HG03439 (cell line): ENCODE data around the gene SPANXB1.
"Not testable (repeated sequence)": the region's sequence is repeated elsewhere in the genome, so short reads cannot be mapped to it uniquely, and the experiment has no call there.

Experiments used
- ATAC-seq: cut with Tn5 transposase; IDR thresholded peaks from one replicate; pipeline ENCODE4 v1.9.1; 2021; ENCODE audit warnings: mild to moderate bottlenecking, moderate library complexity; ENCODE audit not compliant: unreplicated experiment

The SPANXB1 gene

GRCh38 chrX:141002568-141002967 lies at the start of gene SPANXB1:
Gene SPANXB1 (plus strand): TSS chrX:141002594. CDS start chrX:141002694, 100 bp downstream.
- not testable (repeated sequence) for ATAC-seq

GRCh38 chrX:140967036-140967435 lies 35.4 kb upstream of the SPANXB1 start:
- ATAC-seq, result no peak

DNA sequence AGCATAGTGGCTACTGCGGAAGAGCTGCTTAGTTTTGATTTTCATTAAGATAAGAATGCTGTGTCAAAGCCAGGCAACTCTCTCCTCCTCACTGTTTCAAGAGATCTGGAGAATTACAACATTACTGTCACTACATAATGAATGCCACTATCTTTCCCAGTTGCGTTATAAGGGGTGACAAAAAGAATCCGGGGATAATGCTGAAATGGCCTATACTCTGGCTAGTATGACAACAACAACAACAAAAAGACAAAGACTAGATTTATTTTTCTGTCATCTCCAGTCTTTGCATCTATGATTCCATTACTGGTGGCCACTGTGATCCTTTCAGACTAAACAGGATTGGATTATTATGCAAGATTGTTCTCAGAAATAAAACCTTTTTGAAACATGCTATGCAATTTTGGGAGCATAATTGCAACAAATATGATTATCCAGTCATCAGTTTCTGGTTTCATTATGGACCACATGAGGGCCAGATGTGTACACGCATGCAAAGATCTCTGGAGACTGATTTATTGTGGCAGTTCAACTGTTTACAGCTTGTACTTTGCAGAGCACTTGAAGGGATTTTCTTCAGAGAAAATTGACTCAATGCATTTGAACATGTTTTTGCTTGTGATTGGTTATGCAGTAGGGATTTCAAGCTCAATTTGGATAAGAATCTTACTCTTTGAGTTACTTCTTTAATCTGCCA lies 31.1 kb upstream of the SPANXB1 start:
- no peak for ATAC-seq

DNA sequence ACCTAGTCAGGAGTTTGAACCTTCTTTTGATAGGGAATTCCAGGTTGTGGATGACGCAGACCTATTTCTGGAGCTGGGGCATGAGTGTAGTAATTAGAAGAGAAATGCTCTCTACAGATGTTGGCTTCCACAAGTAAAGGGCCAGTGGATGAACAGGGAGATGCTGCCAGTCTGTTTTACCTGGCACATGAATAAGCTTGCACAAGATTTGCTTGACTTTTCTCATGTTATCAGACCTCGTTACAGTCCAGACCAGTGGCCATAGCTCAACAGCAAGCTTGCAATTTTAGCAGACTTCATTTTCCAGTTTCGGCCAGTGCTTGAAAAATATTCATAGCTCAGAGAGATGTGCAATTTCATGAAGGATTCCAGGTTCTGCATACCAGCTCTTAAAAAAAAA lies 26.9 kb upstream of the SPANXB1 start:
- no peak for ATAC-seq

DNA sequence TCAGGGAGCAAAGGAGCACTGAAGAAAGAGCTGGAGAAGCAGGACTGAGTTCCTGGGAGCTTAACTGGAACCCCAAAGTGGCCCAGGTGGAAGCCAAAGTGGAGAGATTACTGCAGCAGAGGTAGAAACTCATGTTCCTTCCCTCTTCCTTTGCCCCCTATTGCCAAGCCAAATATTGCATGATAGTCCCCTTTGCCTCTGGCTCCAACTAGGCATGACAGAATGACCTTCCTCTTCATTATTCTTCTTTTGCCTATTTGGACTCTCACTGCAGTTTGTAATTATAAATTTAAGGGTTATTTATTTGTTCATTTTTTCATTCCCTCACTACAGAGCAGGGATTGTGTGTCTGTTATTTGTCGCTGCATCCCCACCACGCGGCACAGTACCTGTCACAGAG lies 22.1 kb upstream of the SPANXB1 start:
- no peak for ATAC-seq

- no peak for ATAC-seq
Observed at GRCh38 chrX:140983730-140984129, 18.7 kb upstream of the SPANXB1 start.

DNA sequence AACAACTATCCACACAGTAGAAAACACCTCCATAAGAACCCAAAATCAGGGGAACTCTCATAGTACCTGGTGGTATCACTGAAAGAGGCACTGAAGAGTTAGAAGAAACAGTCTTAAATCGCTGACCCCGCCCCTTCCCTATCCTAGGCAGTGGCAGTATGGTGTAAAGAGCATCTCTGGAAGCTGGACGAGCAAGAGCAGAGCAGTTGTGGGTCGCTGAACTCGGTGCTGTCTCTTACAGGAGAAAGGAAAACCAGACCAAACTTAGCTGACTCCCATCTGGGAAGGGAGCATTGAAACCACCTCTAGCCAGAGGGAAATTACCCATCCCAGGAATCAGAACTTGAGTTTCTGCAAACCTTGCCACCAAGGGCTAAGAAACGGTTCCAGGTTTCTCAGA lies 2.8 kb downstream of the SPANXB1 start:
- not testable (repeated sequence) for ATAC-seq

DNA sequence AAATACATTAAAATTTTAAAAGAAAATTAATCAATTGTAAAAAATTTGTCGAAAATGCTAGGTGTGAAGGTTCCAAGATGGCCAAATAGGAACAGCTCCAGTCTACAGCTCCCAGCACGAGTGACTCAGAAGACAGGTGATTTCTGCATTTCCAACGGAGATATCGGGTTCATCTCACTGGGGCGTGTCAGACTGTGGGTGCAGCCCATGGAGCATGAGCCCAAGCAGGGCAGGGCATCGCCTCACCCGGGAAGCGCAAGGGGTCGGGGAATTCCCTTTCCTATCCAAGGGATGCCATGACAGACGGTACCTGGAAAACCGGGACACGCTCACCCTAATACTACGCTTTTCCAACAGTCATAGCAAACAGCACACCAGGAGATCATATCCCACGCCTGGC lies 41.9 kb downstream of the SPANXB1 start:
- ATAC-seq, result not testable (repeated sequence)

DNA sequence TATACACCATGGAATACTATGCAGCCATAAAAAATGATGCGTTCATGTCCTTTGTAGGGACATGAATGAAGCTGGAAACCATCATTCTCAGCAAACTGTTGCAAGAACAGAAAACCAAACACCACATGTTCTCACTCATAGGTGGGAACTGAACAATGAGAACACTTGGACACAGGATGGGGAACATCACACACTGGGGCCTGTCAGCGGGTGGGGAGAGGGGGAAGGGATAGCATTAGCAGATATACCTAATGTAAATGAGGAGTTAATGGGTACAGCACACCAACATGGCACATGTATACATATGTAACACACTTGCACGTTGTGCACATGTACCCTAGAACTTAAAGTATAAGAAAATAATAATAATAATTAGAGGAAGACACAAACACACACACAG lies 47.5 kb downstream of the SPANXB1 start:
- ATAC-seq, result not testable (repeated sequence)

- ATAC-seq, result not testable (repeated sequence)
Observed at GRCh38 chrX:141052098-141052497, 49.7 kb downstream of the SPANXB1 start.
